Activated CD4-positive, alpha-beta T cell treated with anti-CD3 and anti-CD28 coated beads, Interleukin-2, amount 10 ng/mL, durations not matched to agents 24 days and 14 days (primary cell): ENCODE results near the gene PAQR7. TPM values are rescaled to one million over a fixed set of nuclear protein-coding genes. Genes with fewer than 3 reads are reported as not detected.
"Not testable (repeated sequence)": the region's sequence is repeated elsewhere in the genome, so short reads cannot be mapped to it uniquely, and the experiment has no call there.

Experiments
- DNase-seq: peaks from one replicate; pipeline ENCODE4 v3.0.0; 2022
- H3K27ac Mint-ChIP-seq: one replicate; pipeline ENCODE4 v1.8.0; 2022; ENCODE audit warnings: mild to moderate bottlenecking, mixed read lengths
- H3K27me3 Mint-ChIP-seq: one replicate; pipeline ENCODE4 v1.8.0; 2022; ENCODE audit warnings: mixed read lengths
- H3K36me3 Mint-ChIP-seq: one replicate; pipeline ENCODE4 v1.8.0; 2022; ENCODE audit warnings: low read depth, mild to moderate bottlenecking, mixed read lengths
- H3K4me1 Mint-ChIP-seq: one replicate; pipeline ENCODE4 v1.8.0; 2021; ENCODE audit warnings: mixed read lengths
- H3K4me3 Mint-ChIP-seq: one replicate; pipeline ENCODE4 v1.8.0; 2022; ENCODE audit warnings: mild to moderate bottlenecking, moderate library complexity, mixed read lengths
- H3K9me3 Mint-ChIP-seq: one replicate; pipeline ENCODE4 v1.8.0; 2021; ENCODE audit warnings: mixed read lengths
- intact Hi-C: fragments of 100-400 bp; cut with micrococcal nuclease; formaldehyde crosslinking; loops from one replicate; pipeline ENCODE4 v1.15.1; 2023
- total RNA-seq: library from RNA; stranded (reverse); gene quantifications from 2 replicates; pipeline ENCODE4 v1.2.3, GENCODE V29; 2022

PAQR7 gene
- total RNA-seq, 1 donor from 2014 or later, result 6.8 TPM

DNA sequence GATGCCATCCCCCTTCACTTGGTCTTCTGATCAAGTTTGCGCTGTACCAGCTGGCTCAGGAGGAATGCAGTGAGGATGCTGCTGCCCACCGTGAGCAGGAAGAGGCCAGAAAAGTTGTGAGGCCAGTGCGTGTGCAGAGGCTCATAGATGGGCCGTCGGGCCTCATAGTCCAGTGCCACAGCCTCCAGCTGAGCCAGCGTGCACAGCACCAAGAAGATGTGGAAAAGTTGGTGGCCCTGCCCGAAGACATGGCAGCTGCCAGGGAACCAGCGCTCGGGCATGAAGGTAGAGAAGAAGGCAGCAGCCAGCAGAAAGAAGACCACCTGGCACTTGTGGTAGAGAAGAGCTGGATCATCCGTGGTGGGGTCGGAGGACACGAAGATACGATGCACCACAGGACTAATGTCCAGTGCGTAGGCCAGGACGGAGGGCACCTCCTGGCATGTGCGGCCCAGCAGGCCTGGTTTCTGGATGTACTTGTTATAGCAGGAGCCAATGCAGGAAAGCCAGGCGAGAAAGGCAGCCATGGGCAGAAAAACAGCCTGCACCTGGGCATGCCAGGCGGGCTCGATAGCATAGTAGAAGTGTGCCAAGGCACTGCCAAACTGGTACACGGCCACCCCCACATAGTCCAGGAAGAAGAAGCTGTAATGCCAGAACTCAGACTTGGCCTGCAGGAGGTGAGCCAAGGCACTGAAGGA lies 12.6 kb downstream of the PAQR7 start:
- Mint-ChIP-seq H3K36me3 (no peaks in the 10 kb centered on the region), H3K27me3 (no peaks in the 10 kb centered on the region), H3K4me1 (peaks cover 22% of the 10 kb centered on the region), H3K27ac (no peak overlapping the region), H3K9me3 (no peaks in the 10 kb centered on the region), H3K4me3 (no peak overlapping the region)
- no peak for DNase-seq
- intact Hi-C loops, result no loop called here

DNA sequence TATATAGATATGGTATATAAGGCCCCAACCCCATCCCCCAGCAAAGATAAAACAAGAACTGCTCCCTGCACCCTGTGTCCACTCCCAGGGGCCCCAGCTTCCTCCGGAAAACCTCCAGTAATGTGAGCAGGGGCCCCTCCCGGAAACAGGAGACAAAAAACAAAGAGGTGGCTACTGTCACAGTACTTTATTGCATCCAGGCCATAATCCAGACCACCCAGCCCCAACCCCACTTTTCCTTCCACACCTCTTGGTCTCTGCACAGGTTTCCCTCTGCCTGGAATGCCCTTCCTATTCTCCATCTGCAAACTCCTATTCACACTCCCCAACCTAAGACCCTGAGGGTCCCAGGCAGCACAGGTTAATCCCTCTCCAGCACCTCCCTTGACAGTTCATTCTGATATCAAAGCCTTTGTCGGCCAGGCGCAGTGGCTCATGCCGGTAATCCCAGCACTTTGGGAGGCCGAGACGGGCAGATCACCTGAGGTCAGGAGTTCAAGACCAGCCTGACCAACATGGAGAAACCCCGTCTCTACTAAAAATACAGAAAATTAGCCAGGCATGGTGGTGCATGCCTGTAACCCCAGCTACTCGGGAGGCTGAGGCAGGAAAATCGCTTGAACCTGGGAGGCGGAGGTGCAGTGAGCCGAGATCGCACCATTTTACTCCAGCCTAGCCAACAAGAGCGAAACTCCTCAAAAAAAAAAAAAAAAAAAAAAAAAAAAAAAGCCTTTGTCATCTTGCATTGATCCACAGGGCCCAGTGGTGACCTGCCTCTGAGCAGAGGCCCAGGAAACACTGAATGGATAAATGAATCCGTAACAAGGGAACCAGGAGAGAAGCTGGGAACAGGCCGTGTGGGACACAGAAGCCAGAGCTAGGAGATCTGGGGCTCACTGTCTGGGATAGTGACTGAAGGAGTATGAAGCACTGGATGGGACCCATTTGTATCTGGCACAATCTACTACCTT lies 13.9 kb downstream of the PAQR7 start:
- Mint-ChIP-seq H3K4me1 (peaks cover 22% of the 10 kb centered on the region), H3K9me3 (no peaks in the 10 kb centered on the region), H3K4me3 (peak overlapping the region; percentile 29), H3K36me3 (no peaks in the 10 kb centered on the region), H3K27ac (peak overlapping the region; percentile 44), H3K27me3 (no peaks in the 10 kb centered on the region)
- intact Hi-C loops, result loop anchor here (2.0 kb wide), 1 partner anchor 13 kb away; the partner anchor contains the start of gene PAQR7
- DNase-seq, result no peak

DNA sequence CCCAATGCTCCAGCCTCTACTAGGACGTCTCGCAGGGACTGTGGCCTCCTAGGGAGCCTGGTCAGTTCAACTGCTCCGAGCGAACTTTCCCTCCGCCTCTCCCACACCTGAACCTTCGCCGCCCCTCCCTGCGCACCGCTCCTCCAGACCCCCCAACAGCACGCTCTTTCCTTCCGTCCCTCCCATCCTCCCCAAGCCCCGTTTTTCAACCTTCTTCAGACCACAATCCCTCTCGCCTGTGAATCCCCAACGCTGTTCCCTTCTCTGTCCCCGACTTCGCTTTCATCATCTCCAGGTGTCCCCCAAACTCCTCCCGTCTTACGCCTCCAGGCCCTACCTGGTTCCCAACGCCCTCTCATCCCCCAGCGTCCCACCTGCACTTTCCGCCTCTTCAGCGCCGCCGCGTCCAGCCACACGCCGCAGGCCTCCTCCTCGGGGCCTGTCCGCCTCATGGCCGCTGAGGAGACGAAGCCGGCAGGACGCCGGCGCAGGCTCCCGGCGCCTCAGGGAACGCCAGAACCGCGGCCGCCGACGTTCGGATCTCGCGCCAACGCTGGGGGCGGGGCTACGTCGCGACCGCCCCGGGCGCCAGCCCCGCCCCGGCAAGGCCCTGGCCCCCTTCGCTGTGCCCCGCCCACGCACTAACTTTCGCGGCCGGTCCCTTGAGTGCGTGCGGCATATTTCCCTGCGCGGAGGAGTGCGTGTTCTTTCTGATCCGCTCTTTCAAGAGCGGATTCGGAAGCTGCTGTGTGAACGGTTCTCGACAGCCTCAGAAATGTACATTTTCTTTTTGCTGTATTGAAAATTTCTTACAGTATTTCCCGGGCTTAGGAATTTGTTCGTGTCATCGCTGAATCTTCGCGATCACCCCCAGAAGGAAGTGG lies 16.4 kb downstream of the PAQR7 start, which contains the start of gene AUNIP:
AUNIP (minus strand) TSS at position 552 of the 884 bp plus-strand sequence; CDS start at position 452, 100 bp downstream.
- Mint-ChIP-seq H3K9me3 (no peaks in the 10 kb centered on the region), H3K27me3 (no peaks in the 10 kb centered on the region), H3K36me3 (no peaks in the 10 kb centered on the region), H3K27ac (peak within 1 kb of the TSS; percentile 96), H3K4me3 (peak within 1 kb of the TSS; percentile 97), H3K4me1 (peaks cover 27% of the 10 kb centered on the region)
- DNase-seq, result peak; percentile 98
- intact Hi-C loops, result loop anchor here (1.0 kb wide), 2 partner anchors 39 to 46 kb away; no protein-coding TSS in a partner anchor

DNA sequence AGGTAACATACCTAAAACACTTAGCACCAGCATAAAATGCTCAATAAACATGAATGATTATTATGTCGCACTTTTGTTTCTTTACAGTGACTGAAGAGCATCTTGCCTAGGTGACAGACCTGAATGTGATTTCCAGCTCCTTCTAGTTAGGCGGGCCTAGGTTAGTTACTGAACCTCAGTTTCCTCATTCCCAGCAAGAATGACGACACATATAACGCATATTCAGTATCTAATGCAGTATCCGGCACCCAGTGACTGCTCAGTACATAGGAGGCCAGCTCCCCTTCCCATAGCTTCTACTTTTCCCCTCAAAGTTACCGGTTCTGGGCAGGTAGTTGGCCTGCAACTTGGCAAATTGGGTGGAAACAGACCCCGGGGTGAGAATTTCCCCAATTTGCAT lies 17.0 kb downstream of the PAQR7 start:
- peaks cover 27% of the 10 kb centered on the region for H3K4me1 Mint-ChIP-seq
- H3K27me3 Mint-ChIP-seq, result no peaks in the 10 kb centered on the region
- H3K27ac Mint-ChIP-seq, result peak overlapping the region; percentile 96
- H3K36me3 Mint-ChIP-seq, result no peaks in the 10 kb centered on the region
- no peak for DNase-seq
- intact Hi-C loops, result no loop called here
- peak overlapping the region; percentile 97 for H3K4me3 Mint-ChIP-seq
- H3K9me3 Mint-ChIP-seq, result no peaks in the 10 kb centered on the region

DNA sequence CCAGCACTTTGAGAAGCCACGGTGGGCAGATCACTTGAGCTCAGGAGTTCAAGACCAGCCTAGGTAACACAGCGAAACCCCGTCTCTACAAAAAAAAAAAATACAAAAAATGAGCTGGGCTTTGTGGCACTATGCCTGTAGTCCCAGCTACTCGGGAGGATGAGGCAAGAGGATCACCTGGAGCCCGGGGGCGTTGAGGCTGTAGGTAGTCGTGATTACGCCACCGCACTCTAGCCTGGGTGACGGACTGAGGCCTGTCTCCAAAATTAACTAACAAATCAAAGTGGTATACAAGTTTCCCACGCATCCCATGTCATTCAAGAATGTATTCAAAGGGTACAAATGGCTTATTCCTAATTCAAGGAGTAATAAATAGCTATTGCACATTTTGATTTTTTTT lies 18.7 kb downstream of the PAQR7 start:
- H3K36me3 Mint-ChIP-seq, result no peaks in the 10 kb centered on the region
- H3K27me3 Mint-ChIP-seq, result no peaks in the 10 kb centered on the region
- no peak overlapping the region for H3K27ac Mint-ChIP-seq
- intact Hi-C loops, result no loop called here
- H3K4me1 Mint-ChIP-seq, result peaks cover 27% of the 10 kb centered on the region
- H3K9me3 Mint-ChIP-seq, result no peaks in the 10 kb centered on the region
- no peak for DNase-seq
- no peak overlapping the region for H3K4me3 Mint-ChIP-seq

DNA sequence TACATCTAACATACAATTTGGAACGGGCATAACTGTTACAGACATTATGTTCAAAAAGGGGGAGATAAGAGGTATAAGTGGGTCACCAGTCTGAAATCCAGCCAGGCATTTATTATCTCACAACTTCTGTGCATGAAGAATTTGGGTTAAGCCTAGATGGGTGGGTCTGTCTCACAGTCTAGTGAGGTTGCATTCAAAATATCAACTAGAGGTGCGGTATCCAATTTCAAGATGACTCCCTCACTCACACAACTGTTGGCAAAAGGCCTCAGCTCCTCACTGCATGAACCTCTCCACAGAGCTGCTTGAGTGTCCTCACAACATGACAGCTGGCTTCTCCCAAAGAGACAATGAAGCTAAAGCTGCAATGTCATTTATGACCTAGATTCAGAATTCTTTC lies 21.0 kb downstream of the PAQR7 start:
- Mint-ChIP-seq H3K9me3 (no peaks in the 10 kb centered on the region), H3K36me3 (no peaks in the 10 kb centered on the region), H3K27ac (no peak overlapping the region), H3K4me3 (no peak overlapping the region), H3K27me3 (no peaks in the 10 kb centered on the region), H3K4me1 (peaks cover 16% of the 10 kb centered on the region)
- no peak for DNase-seq
- intact Hi-C loops, result no loop called here

DNA sequence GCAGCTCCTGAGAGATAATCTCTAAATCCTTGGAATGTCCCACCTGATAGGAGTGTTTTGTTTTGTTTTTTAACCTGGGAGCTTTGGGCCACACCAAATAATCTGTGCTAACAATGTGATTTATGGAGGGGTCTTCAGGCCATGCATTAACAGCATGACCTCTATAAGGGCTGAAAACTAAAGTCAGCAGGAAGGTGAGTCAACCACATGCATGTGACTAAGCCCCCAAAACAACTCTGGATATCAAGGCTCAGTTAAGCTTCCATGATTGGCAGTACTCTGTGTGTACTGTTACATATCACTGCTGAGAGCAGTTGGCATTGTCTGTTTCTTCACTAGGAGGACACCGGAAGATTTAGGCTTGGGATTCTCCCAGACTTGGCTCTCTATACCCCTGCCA lies 27.0 kb downstream of the PAQR7 start:
- intact Hi-C loops, result no loop called here
- H3K4me3 Mint-ChIP-seq, result no peak overlapping the region
- H3K27ac Mint-ChIP-seq, result no peak overlapping the region
- H3K4me1 Mint-ChIP-seq, result peaks cover 2% of the 10 kb centered on the region
- no peaks in the 10 kb centered on the region for H3K27me3 Mint-ChIP-seq
- no peaks in the 10 kb centered on the region for H3K9me3 Mint-ChIP-seq
- H3K36me3 Mint-ChIP-seq, result no peaks in the 10 kb centered on the region
- DNase-seq, result no peak

DNA sequence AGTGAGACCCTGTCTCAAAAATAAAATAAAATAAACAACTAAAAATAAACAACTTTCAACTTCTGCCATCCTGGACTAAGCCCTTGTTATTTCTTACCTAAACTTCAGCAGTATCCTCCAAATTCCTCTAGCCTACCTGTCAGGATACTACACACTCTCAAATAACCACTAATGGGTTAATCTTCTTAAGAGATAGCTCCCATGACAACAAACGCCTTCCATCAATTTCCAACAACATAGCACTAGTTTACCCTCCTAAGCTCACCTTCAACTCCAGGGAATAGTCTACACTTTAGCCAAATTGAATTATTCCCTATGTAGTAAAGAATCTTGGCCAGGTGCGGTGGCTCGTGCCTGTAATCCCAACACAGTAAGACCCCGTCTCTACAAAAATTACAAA lies 27.6 kb downstream of the PAQR7 start:
- no peak overlapping the region for H3K27ac Mint-ChIP-seq
- no peak for DNase-seq
- H3K36me3 Mint-ChIP-seq, result no peaks in the 10 kb centered on the region
- intact Hi-C loops, result no loop called here
- peaks cover 2% of the 10 kb centered on the region for H3K4me1 Mint-ChIP-seq
- no peak overlapping the region for H3K4me3 Mint-ChIP-seq
- H3K27me3 Mint-ChIP-seq, result no peaks in the 10 kb centered on the region
- no peaks in the 10 kb centered on the region for H3K9me3 Mint-ChIP-seq

DNA sequence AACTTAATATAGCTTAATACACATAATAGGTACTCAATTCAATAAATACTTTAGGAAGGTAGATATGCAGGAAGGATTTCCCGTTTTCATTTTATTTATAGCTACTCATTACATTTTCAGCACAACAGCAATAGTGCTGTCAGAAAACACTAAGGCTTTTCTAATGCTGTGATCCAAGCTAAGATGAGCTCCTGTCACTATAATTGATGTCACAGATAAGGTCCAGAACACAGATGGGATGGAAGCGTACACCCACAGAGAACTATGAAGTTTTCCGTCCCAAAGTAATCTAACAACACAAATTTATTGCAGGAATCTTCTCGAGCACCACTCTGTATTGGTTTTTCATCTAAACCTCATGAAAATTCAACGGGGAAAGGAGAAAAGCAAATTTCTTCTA lies 29.8 kb downstream of the PAQR7 start:
- Mint-ChIP-seq H3K36me3 (no peaks in the 10 kb centered on the region), H3K9me3 (no peaks in the 10 kb centered on the region), H3K4me3 (no peak overlapping the region), H3K4me1 (peaks cover 2% of the 10 kb centered on the region), H3K27me3 (no peaks in the 10 kb centered on the region), H3K27ac (no peak overlapping the region)
- DNase-seq, result no peak
- intact Hi-C loops, result no loop called here

DNA sequence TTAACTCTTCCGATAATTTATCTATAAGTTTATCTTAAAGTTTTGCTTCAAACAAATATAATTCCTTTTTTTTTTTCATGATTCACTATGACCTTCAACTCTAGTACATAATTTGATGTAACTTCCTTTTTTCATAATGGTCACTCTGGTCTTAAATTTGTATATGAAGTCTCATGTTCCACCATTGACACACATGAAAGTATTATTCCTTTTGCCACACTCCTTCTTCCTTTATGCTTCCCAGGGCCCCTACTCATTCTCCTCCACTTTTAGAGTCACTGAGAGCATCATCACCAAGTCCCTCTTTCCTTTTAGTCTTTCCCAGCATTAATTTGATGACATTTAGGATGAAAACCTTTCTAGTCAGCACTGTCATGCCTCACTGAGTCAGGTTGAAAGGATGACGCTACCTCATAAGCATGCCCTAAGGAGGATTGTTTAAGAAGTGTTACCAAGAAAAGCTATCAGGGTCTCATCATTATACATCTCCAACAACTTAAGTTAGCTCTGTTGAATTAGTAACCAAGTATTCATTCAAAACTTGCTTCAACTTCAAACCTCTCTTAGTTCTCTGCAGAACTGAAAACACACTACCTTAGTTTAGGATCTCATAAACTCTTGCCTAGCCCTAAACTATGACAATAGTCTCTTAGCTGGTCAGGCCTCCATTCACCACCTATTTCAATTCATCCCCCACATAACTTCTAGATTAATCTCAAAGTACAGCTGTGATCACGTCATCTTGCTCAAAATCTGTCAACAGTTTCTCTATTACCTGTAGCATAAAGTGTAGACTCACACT lies 30.8 kb downstream of the PAQR7 start:
- DNase-seq, result no peak
- H3K27ac Mint-ChIP-seq, result no peak overlapping the region

DNA sequence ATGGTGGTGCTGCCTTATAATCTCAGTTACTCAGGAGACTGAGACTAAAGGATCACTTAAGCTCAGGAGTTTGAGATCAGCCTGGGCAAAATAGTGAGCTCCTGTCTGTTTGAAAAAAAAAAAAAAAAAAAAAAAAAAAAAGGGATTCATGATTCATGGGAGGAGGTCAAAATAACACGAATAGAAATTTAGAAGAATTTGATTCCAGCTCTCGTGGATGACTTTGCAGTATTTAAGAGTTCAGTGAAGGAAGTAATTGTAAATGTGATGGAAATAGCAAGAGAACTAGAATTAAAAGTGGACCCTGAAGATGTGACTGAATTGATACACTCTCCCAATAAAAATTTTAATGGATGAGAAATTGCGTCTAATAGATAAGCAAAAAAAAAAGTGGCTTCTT lies 32.0 kb downstream of the PAQR7 start:
- H3K27me3 Mint-ChIP-seq, result no peaks in the 10 kb centered on the region

More for the DNA sequence above, 30.8 kb downstream of the PAQR7 start:
- Mint-ChIP-seq H3K9me3 (no peaks in the 10 kb centered on the region), H3K27me3 (no peaks in the 10 kb centered on the region), H3K4me3 (no peak overlapping the region), H3K36me3 (peaks cover 5% of the 10 kb centered on the region), H3K4me1 (peaks cover 2% of the 10 kb centered on the region)
- intact Hi-C loops, result no loop called here

DNA sequence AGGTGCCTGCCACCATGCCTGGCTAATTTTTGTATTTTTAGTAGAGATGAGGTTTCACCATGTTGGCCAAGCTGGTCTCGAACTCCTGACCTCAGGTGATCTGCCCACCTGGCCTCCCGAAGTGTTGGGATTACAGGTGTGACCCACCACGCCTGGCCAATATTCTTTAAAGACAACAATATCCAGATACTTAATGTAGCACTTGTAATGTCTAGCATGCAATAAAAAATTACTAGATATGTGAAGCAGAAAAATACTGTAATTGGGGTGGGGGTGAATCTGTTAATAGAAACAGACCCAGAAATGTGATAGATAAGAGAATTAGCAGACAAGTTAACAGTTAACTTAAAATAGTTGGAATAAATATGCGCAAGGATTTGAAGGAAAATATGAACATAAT lies 35.7 kb downstream of the PAQR7 start:
- not testable (repeated sequence) for H3K4me1 Mint-ChIP-seq, H3K4me3 Mint-ChIP-seq, H3K27me3 Mint-ChIP-seq

More for the DNA sequence above, 32.0 kb downstream of the PAQR7 start:
- Mint-ChIP-seq H3K36me3 (peaks cover 8% of the 10 kb centered on the region), H3K4me1 (peaks cover 2% of the 10 kb centered on the region), H3K4me3 (no peak overlapping the region), H3K9me3 (no peaks in the 10 kb centered on the region), H3K27ac (no peak overlapping the region)
- intact Hi-C loops, result no loop called here
- DNase-seq, result no peak

More for the DNA sequence above, 35.7 kb downstream of the PAQR7 start:
- intact Hi-C loops, DNase-seq, H3K27ac Mint-ChIP-seq, H3K36me3 Mint-ChIP-seq, H3K9me3 Mint-ChIP-seq: not testable (repeated sequence)
